Aorta (tissue), 5 donors: ENCODE results near the gene GDPD2. TPM values are rescaled to one million over a fixed set of nuclear protein-coding genes. Genes with fewer than 3 reads are reported as not detected.

Source experiments
- ATAC-seq: fragments of 200-7000 bp; cut with Tn5 transposase; one replicate; pipeline ENCODE4 v1.9.1; 2022; ENCODE audit warnings: moderate library complexity; ENCODE audit not compliant: low FRiP score
- DNase-seq, 2 donors: peaks; one replicate each; pipeline ENCODE4 v3.0.0-alpha.2; 2020
- H3K27ac ChIP-seq, 2 donors: one replicate each; pipeline ENCODE4 v1.5.1; 2013; ENCODE audit warnings: low read length in 2 of 2, mild to moderate bottlenecking in 2 of 2, moderate library complexity in 2 of 2, control low read depth in 1 of 2, inconsistent platforms in 1 of 2, low read depth in 1 of 2
- H3K27me3 ChIP-seq, 2 donors: one replicate each; pipeline ENCODE4 v1.6.1; 2013; ENCODE audit warnings: control low read depth in 1 of 2, low read length in 1 of 2, mild to moderate bottlenecking in 1 of 2, moderate library complexity in 1 of 2; ENCODE audit not compliant: insufficient read depth in 2 of 2, control insufficient read depth in 1 of 2
- H3K36me3 ChIP-seq, 2 donors: one replicate each; pipeline ENCODE4 v1.6.1; 2013; ENCODE audit warnings: control low read depth in 1 of 2, low read length in 1 of 2, mild to moderate bottlenecking in 1 of 2; ENCODE audit not compliant: insufficient read depth in 2 of 2, control insufficient read depth in 1 of 2
- H3K4me1 ChIP-seq, 2 donors: one replicate each; pipeline ENCODE4 v1.6.1; 2013; ENCODE audit warnings: low read length in 2 of 2, control low read depth in 1 of 2, mild to moderate bottlenecking in 1 of 2, moderate library complexity in 1 of 2; ENCODE audit not compliant: insufficient read depth in 2 of 2, control insufficient read depth in 1 of 2
- H3K4me3 ChIP-seq, 2 donors: one replicate each; pipeline ENCODE4 v1.5.1; 2013; ENCODE audit warnings: low read length in 2 of 2, control low read depth in 1 of 2, mild to moderate bottlenecking in 1 of 2
- H3K9me3 ChIP-seq: one replicate; pipeline ENCODE4 v1.6.1; 2013; ENCODE audit warnings: mild to moderate bottlenecking, low read length; ENCODE audit not compliant: control insufficient read depth
- WGBS, 2 donors: extraction: QIAGEN DNeasy Blood & Tissue Kit; methylation state at CpG; one replicate each; pipeline ENCODE4 v1.1.7; 2013; 5-methylcytosine and 5-hydroxymethylcytosine counted together
- intact Hi-C, 2 donors: fragments of 100-400 bp; cut with DNase I; formaldehyde crosslinking; loops; one replicate each; pipeline versions ENCODE4 v1.14.2 to v1.15.0; 2022
- polyA plus RNA-seq, 2 donors: library from polyadenylated mRNA; stranded (reverse); fragments of 200-250 nt; gene quantifications; one replicate each; pipeline ENCODE4 v1.2.3, GENCODE V29; 2013
- total RNA-seq, 2 donors: library from RNA; stranded (reverse); fragmentation: NEBNext Ultra II Directional; extraction: Animal tissue kit (Norgen Biotek cat#: 25700); gene quantifications; one replicate each; pipeline ENCODE4 v1.2.1, GENCODE V29; 2021
- donor health status: healthy with polysubstance abuse.
- donor health status: Bipolar disorder and iron deficiency.
- donor health status: DM: no; HTN: no; CAD: no.
- donor health status: DM: no; HTN: no; CAD: no.
- donor health status: DM: yes; HTN: yes; CAD: no.

The GDPD2 gene
- total and polyA plus RNA-seq, 4 donors: 1.0 TPM; not detected in 3

GRCh38 chrX:70482300-70482699 is 59.2 kb downstream of the GDPD2 start:
- no peak for DNase-seq
- Histone ChIP-seq H3K27me3 (no peaks in the 10 kb centered on the region), H3K27ac (no peak overlapping the region), H3K4me1 (peaks cover 0 to 6% of the 10 kb centered on the region in 2 donors), H3K9me3 (no peaks in the 10 kb centered on the region), H3K36me3 (no peaks in the 10 kb centered on the region), H3K4me3 (no peak overlapping the region)
- intact Hi-C loops: no loop called here
- no peak for ATAC-seq
- WGBS, 2 donors: 92 to 100% methylated on average over 2 of the region's 2 CpGs

Other genes starting within 250 kb of the GDPD2 start
- gene DGAT2L6, start 245.8 kb upstream of the GDPD2 start, total RNA-seq: not detected
- not detected for gene DGAT2L6, start 245.8 kb upstream of the GDPD2 start, polyA plus RNA-seq
- not detected for gene AWAT1, start 188.7 kb upstream of the GDPD2 start, total RNA-seq
- not detected for gene AWAT1, start 188.7 kb upstream of the GDPD2 start, polyA plus RNA-seq
- gene P2RY4, start 163.1 kb upstream of the GDPD2 start, total RNA-seq: 1 to 10 TPM in 1 of 2 donors, under 1 TPM in 1; 0.91 to 1.2 TPM
- gene P2RY4, start 163.1 kb upstream of the GDPD2 start, polyA plus RNA-seq: not detected
- gene ARR3, start 155.0 kb upstream of the GDPD2 start, total RNA-seq: not detected
- gene ARR3, start 155.0 kb upstream of the GDPD2 start, polyA plus RNA-seq: not detected
- not detected for gene RAB41, start 141.1 kb upstream of the GDPD2 start, total RNA-seq
- not detected for gene RAB41, start 141.1 kb upstream of the GDPD2 start, polyA plus RNA-seq
- gene PDZD11, start 133.4 kb upstream of the GDPD2 start, total RNA-seq: 10 to 100 TPM; 18.7 to 27.1 TPM
- gene PDZD11, start 133.4 kb upstream of the GDPD2 start, polyA plus RNA-seq: 10 to 100 TPM; 57.8 to 67.1 TPM
- under 1 TPM; 0.36 to 0.66 TPM for gene KIF4A, start 133.2 kb upstream of the GDPD2 start, total RNA-seq
- gene KIF4A, start 133.2 kb upstream of the GDPD2 start, polyA plus RNA-seq: under 1 TPM; 0.38 to 0.41 TPM
- 10 to 100 TPM; 22.4 to 22.8 TPM for gene DLG3, start 21.5 kb downstream of the GDPD2 start, total RNA-seq
- 10 to 100 TPM; 16.1 to 17.2 TPM for gene DLG3, start 21.5 kb downstream of the GDPD2 start, polyA plus RNA-seq